GM12872 (cell line): ENCODE data around the gene ZNF414.
A peak's percentile ranks its signal among the peaks of the same experiment; 100 is the strongest.

Experiments
- CTCF ChIP-seq: IDR thresholded peaks from 3 replicates; pipeline ENCODE4 v1.5.1; 2011; ENCODE audit warnings: low read depth, mild to moderate bottlenecking, low read length, moderate library complexity; ENCODE audit not compliant: insufficient read depth

The ZNF414 gene

GRCh38 chr19:8505680-8506401 lies 8.1 kb downstream of the ZNF414 start:
- TF ChIP-seq CTCF, result peak; percentile 89

- TF ChIP-seq CTCF, result no peak
Observed at GRCh38 chr19:8504919-8505318, 9.0 kb downstream of the ZNF414 start.

DNA sequence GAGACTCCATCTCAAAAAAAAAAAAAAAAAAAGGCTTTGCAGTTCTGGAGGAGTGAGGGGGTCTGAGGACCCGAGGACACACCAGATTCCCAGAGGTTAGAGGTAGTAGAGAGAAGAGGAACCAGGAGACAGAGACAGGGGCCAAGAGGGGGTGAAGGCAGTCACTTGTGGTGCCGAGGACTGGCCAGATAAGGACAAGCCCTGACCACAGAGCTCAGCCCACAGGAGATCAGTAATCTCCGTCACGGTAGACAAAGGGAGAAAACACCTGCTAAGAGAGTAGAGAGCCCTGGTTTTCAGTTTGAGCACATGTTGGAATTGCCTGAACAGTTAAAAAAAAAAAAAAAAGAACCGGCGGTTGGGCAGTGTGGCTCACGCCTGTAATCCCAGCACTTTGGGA lies 9.8 kb downstream of the ZNF414 start:
- TF ChIP-seq CTCF, result no peak

DNA sequence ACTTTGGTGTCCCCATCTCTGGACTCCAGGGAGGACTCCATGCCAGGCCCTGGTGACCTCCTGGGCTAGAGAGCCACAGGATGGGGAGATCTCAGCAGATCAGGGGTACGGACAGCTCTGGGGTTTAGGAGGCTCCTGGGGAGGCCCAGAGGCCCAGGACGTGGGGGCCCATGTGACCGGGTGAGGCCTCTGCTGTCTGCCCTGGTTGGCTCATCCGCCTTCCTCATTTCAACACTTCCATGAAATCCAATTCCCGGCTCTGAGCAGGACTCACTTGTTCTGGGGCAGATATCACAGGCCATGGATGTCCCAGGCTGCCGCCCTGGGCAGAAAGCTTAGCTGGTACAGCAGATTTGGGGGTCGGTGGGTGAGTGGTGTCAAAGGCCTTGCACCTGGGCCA lies 10.5 kb downstream of the ZNF414 start:
- TF ChIP-seq CTCF, result no peak

DNA sequence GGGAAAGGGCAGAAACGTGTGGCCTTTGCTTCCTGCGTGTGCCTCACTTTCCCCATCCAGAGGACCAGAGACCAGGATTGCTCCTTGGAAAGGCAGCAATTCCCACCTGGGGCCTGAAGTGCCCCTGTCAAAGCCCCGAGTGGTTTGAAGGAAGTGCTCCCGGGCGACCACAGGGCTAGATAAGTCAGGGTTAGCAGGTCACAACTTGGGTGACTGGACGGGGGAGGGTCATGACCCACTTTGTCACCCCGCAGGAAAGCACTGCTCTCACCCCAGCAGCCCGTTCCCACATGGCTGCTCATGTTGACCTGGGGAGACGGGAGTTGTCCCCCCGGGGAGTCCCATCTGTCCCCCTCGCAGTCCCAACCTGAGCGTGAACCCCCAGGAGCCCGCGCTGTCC lies 12.0 kb downstream of the ZNF414 start:
- TF ChIP-seq CTCF, result no peak

GRCh38 chr19:8501516-8501915 lies 12.5 kb downstream of the ZNF414 start:
- TF ChIP-seq CTCF, result no peak

GRCh38 chr19:8500158-8500557 lies 13.8 kb downstream of the ZNF414 start:
- TF ChIP-seq CTCF, result no peak
